Stimulated activated CD8-positive, alpha-beta memory T cell treated with anti-CD3 and anti-CD28 coated beads, Interleukin-12 subunit alpha, Interleukin-12 subunit beta, amount 100 ng/mL, for 24 hours (primary cell): Measurements from ENCODE around the gene C6orf62.
"Not testable (repeated sequence)": the region's sequence is repeated elsewhere in the genome, so short reads cannot be mapped to it uniquely, and the experiment has no call there.

Experiments used
- DNase-seq: peaks from one replicate; pipeline ENCODE4 v3.0.0-alpha.2; 2020; ENCODE audit errors: extremely low read depth

Gene C6orf62

DNA sequence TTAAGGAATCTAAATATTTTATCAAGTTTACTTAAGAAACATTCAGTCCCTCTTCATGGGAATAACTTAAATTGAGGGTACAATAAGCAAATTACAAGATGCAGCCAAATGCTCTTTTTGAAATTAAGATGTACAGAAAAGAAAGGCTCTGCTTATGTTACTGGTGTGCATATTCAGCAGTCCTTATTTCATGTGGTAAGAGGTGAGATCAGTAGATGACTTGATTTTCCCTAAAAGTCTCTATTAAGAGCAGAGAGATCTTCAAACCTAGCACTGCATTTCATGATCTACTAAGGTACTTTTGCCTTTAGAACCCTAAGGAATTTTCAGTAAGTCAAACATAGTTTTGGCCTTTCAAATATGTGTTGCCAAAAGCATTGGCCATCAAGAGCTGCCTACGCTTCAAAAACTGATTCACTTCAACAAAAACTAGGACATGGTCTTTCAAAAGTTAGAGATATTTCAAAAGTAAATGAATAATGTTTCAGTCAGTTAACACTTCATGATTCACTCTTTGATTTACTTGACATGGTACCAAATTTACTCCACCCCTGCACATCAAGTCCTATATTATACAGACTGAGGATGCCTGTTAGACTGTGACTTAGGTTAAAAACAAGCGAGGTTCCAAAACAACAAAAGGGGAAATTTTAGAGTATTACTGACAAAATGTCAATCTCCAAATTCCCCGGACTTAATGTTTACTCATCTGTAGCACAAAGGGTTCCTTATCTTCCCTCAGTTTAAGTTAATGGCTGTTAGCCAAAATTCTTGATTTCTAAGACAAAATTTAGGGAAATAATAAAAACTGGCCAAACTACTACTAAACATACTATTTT lies 19.2 kb downstream of the C6orf62 start:
- no peak for DNase-seq

- no peak for DNase-seq
Observed at GRCh38 chr6:24696097-24696496, 22.9 kb downstream of the C6orf62 start.

- DNase-seq = not testable (repeated sequence)
Observed at GRCh38 chr6:24695635-24696034, 23.3 kb downstream of the C6orf62 start.

GRCh38 chr6:24694198-24694597 lies 24.8 kb downstream of the C6orf62 start:
- no peak for DNase-seq

GRCh38 chr6:24692848-24693592 lies 25.9 kb downstream of the C6orf62 start:
- DNase-seq = no peak

DNA sequence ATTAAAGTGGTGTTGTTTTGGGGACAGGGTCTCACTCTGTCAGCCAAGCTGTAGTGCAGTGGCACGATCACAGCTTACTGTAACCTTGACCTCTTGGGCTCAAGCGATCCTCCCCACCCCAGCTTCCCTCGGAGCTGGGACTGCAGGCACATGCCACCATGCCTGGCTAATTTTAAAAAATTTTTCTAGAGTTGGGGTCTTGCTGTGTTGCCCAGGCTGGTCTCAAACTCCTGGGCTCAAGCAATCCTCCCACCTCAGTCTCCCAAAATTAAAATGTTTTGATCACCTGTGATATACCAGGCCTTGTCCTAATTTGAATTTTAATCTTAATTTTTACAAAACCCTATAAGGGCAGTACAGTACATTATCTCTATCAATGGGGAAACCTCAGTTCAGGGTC lies 26.5 kb downstream of the C6orf62 start:
- no peak for DNase-seq

DNA sequence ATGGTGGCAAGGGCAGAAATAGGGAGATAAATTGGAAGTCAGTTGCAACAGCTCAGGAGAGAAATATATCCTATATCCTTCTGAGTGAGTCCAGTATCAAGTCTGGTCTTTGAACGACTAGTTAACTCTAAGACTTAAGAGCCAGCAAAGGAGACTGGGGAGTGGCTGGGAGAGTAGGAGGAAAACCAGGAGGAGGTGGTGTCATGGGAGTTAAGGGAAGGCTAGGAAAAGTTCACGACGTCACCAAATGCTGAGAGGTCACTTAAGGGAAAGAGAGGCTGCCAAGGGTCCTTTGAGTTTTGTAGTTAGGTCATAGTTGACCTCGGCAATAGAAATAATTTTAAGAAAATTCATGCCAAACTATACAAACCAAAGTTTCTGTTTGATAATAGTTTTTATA lies 27.0 kb downstream of the C6orf62 start:
- DNase-seq = no peak

GRCh38 chr6:24691550-24691949 lies 27.4 kb downstream of the C6orf62 start:
- DNase-seq = no peak

- no peak for DNase-seq
Observed at GRCh38 chr6:24690593-24690992, 28.4 kb downstream of the C6orf62 start.

DNA sequence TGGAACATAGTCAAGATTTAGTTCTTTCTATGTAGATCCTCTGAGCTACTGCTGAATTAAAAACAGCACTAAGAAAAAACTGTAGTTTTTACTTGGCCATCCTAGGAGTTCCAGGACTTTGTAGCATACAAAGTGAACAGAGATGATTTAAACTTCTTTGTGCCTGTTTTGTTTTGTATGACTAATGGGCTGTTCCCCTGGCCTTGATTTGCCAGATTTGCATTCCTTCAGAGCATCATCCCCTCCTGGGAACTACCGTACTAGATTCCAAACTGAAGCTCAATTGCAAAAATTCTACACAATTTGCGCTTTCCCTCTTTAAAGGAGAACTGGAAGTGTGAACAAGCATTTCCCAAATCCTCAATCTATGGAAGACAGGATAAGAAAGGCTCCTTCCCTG lies 29.0 kb downstream of the C6orf62 start:
- DNase-seq = no peak

DNA sequence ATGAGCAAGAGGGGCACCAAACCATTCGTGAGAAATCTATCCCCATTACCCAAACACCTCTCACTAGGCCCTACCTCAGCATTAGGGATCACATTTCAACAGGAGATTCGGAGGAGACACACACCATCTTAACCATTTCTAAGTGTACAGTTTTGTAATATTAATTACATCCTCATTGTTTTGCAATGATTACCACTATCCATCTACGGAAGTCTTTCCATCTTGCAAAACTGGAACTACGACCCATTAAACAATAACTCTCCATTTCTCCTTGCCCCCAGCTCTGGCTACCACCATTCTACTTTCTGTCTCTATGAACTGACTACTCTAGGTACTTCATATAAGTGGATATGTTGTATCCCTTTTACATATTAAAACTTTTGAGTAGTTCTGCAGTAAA lies 32.0 kb downstream of the C6orf62 start:
- no peak for DNase-seq

- DNase-seq = no peak
Observed at GRCh38 chr6:24686408-24686807, 32.5 kb downstream of the C6orf62 start.

DNA sequence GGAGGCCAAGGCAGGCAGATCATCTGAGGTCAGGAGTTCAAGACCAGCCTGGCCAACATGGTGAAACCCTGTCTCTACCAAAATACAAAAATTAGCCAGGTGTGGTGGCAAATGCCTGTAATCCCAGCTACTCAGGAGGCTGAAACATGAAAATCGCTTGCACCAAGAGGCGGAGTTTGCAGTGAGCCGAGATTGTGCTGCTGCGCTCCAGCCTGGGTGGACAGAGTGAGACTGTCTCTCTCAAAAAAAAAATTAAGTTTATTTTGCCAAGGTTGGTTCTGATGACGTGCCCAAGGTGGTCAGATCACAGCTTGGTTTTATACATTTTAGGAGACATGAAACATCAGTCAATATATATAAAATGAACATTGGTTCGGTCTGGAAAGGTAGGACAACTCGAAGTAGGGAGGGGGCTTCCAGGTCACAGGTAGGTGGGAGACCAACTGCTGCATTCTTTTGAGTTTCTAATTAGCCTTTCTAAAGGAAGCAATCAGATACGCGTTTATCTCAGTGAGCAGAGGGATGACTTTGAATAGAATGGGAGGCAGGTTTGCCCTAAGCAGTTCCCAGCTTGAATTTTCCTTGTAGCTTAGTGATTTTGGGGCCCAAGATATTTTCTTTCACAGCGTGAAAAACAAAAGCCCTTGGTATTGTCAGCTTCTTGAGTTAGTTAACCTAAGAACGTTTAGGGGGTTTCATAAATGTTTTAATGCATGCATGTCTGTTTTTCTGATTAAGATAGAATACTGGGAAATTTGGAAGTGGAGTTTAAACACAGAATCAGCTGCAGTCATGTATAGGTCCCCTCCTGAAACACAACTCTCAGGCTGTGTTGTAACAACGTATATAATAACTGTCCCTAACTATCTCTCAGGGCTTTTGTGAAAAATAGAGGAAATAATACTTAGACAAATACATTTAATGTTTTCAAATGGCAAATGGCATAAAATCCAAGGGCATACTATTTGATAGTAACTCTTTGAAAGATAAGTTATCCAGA lies 35.4 kb downstream of the C6orf62 start:
- DNase-seq = no peak

DNA sequence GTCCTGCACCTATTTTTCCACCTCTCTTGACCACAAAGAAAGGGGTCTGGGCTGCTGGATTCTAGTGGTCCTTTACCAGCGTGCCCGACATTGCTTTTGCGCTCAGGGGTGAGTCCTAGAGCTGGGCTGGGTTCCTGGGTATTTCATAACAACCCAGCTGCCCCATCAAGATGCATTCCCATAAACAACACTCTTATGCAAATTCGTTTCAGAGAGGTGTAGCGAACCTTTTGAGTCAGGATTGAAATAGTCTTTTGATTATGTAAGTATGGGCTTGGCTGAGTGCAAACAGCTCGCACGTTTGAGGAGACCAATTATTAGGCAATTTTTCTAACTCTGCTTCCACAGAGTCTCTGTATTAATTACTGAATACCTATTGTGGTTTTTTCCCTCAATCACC lies 38.4 kb downstream of the C6orf62 start:
- no peak for DNase-seq

DNA sequence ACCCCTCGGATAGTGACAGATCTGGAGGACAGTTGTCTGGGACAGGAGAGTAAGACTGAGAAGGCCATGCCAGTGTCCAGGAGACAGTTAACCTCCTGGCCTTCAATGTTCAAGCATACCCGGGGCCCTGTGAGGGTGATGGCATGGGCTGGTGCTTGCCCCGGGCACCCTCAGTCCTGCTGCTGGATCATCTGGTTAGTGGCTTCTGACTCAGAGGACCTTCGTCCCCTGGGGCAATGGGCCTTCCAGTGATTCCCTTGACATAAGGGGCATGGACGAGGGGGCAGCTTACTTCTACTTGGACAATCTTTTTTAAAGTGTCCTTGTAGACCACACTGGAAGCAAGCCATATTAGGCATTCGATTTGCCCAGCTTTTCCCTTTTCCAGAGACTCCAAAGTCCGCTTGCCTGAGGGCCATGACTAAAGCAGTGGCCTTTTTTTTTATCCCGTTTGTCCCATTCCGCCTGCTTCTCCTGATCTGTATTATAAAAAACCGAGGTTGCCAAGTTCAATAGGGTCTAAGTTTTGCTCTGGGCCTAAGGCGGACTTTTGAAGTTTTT lies 40.1 kb downstream of the C6orf62 start:
- DNase-seq = not testable (repeated sequence)

DNA sequence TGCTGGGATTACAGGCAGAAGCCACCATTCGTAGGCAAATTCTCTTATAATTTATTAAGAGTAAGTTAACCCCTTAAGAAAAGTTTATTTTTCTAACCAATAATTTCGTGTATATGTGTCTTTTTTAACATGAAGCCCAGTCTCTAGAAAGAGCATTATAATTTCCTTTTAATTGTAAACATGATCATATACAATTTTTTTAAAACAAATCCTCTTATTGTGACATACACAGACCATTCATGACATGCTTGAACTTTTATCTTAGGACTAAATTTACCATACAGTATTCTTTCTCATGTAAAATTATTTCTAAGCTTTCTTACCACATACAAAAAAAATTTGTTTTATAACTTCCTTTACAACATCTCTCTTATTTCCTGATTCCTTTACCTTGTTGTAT lies 45.3 kb downstream of the C6orf62 start:
- no peak for DNase-seq

DNA sequence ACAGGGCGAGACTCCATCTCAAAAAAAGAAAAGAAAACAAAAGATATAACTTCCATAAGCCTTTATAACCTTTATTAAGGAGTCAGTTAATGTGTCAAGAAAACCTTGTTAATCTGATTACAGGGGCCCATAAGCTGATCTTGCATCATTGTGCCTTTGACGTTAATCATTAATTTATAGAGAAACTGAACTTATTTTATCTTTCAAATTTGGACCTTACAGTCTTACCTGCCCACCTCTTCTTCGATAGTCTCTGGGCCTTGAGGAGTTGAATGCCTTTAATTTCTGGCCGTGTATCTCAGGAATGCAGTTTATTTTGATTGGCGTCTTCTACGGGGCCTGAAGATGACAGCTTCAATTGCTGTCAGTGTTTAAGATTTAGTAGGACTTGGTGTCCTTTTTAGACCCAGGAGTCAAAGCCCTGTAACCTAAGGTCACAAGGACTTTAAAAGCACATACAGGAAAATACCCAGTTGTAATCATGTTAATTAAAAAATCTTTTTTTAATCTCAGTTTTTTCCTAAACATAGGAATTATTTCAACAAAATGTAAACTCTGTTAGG lies 46.3 kb downstream of the C6orf62 start:
- no peak for DNase-seq

DNA sequence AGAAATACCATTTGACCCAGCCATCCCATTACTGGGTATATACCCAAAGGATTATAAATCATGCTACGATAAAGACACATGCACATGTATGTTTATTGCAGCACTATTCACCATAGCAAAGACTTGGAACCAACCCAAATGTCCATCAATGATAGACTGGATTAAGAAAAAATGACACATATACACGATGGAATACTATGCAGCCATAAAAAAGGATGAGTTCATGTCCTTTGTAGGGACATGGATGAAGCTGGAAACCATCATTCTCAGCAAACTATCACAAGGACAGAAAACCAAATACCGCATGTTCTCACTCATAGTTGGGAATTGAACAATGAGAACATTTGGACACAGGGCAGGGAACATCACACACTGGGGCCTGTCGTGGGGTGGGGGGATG lies 47.9 kb downstream of the C6orf62 start:
- DNase-seq = not testable (repeated sequence)

DNA sequence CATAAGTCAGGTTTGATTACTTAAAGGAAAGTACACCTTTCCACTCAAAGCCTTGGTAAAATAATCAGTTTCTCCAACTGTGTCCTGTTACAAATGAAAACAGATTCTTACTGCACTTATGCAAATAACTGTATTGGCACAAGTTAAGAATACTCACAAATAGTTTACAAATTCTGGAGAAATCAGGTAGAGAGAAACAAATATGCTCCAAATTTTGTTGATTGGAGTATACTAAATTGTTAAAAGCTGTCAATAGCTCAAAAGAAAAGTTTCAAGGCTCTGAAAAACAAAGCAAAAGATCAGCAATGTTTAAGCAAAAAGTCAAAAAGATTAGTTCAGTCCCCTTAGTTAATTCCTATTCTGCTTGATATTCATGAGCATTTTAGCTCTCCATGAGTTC lies 48.5 kb downstream of the C6orf62 start:
- DNase-seq = not testable (repeated sequence)

DNA sequence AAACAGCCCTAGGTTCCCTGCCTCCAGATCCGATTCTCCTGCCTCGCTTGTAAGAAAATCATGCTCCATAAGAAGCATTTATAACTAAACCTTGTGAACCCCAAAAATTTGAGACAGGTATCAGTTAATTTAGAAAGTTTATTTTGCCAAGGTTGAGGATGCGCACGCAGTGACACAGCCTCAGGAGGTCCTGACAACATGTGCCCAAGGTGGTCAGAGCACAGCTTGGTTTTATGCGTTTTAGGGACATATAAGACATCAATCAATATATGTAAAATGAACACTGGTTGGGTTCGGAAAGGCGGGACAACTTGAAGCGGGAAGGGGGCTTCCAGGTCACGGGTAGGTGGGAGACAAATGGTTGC lies 50.0 kb downstream of the C6orf62 start:
- DNase-seq = no peak
